ENCODE data around the gene ECI1. TPM values are rescaled to one million over a fixed set of nuclear protein-coding genes. Genes with fewer than 3 reads are reported as not detected.

The ECI1 gene
- total and polyA plus RNA-seq, 2 of the 4 experiments (the other 2 are of a cell fraction) = 20.3 to 30.1 TPM

GRCh38 chr16:2211923-2212347 is 39.5 kb downstream of the ECI1 start:
- no peak overlapping the region for H3K4ac ChIP-seq (ENCODE audit: low read depth, low read length)
- no TSS peak for BruUV-seq (replicated peaks)
- in situ Hi-C loops (cut with MboI; ENCODE audit: low sequenced_read_pairs) = no loop called here
- peak overlapping the region; percentile 51 for H2AFZ ChIP-seq (replicated peaks; ENCODE audit: low read length, poor library complexity)
- no peak overlapping the region for H3K9ac ChIP-seq (ENCODE audit: low read depth, low read length)
- 84% methylated on average over 6 of the region's 11 CpGs; no CpG with 5 or more reads in 1 of the 2 experiments for WGBS, 2 experiments (ENCODE audit: extremely low coverage in 2 of 2, insufficient read length in 1 of 2)
- no peak overlapping the region for H3K27ac ChIP-seq (ENCODE audit: insufficient read depth, low read length)
- H3K56ac ChIP-seq (ENCODE audit: extremely low read depth, insufficient read depth, low read length) = no peak overlapping the region
- no peak overlapping the region for H4K8ac ChIP-seq (ENCODE audit: low read depth in 2 of 2, low read length in 2 of 2)
- H3K9me3 ChIP-seq (ENCODE audit: control insufficient read depth, insufficient read depth, low read length) = no peaks in the 10 kb centered on the region
- H3K79me1 ChIP-seq (ENCODE audit: low read depth in 1 of 2, low read length in 2 of 2) = peaks cover 18 to 39% of the 10 kb centered on the region in 2 experiments
- H2BK120ac ChIP-seq (ENCODE audit: low read depth, low read length) = no peak overlapping the region
- H3K23ac ChIP-seq (ENCODE audit: low read depth, low read length) = no peak overlapping the region
- H2AK5ac ChIP-seq (ENCODE audit: low read depth, low read length) = no peak overlapping the region
- ChIA-PET POLR2A (ENCODE audit: unreplicated experiment) (no interaction called here), CTCF (no interaction called here)
- no peak overlapping the region for H3K4me3 ChIP-seq (ENCODE audit: insufficient read depth, low read depth, low read length)
- no peak overlapping the region for H2BK20ac ChIP-seq (ENCODE audit: low read depth, low read length)
- DNase-seq (no peak), ATAC-seq (ENCODE audit: low read depth) (no peak)
- H2AK9ac ChIP-seq (replicated peaks; ENCODE audit: low read depth, low read length, poor library complexity) = no peak overlapping the region
- H3K18ac ChIP-seq (ENCODE audit: low read depth, low read length) = no peak overlapping the region
- no peak overlapping the region for H3K4me2 ChIP-seq (ENCODE audit: low read depth, low read length)
- H3K9me1 ChIP-seq (ENCODE audit: insufficient read depth, low read length) = no peaks in the 10 kb centered on the region
- H4K91ac ChIP-seq (ENCODE audit: insufficient read depth, low read depth, low read length) = no peak overlapping the region
- peaks cover 12% of the 10 kb centered on the region for H4K20me1 ChIP-seq (ENCODE audit: insufficient read depth, low read length)
- no peak overlapping the region for H2BK15ac ChIP-seq (ENCODE audit: low read depth, low read length)
- dilution Hi-C loops (cut with HindIII; ENCODE audit: low sequenced_read_pairs, unreplicated experiment) = no loop called here
- H2BK5ac ChIP-seq (ENCODE audit: low read depth, low read length, poor library complexity, severe bottlenecking) = no peak overlapping the region
- no peak overlapping the region for H4K5ac ChIP-seq (ENCODE audit: low read depth, low read length)
- intact Hi-C loops (cut with micrococcal nuclease) = no loop called here
- TF ChIP-seq RFX5 (IDR thresholded peaks at IDR 0.05; ENCODE audit: low read depth, low read length) = no peak
- no peak for TF ChIP-seq MXI1 (IDR thresholded peaks at IDR 0.05; ENCODE audit: borderline replicate concordance, low read depth, low read length)
- no peak for TF ChIP-seq FOS (IDR thresholded peaks at IDR 0.05; ENCODE audit: low read depth, low read length)
- TF ChIP-seq CHD1 (IDR thresholded peaks at IDR 0.05; ENCODE audit: low read depth, low read length) = no peak
- no peak for TF ChIP-seq ELK1 (IDR thresholded peaks at IDR 0.05; ENCODE audit: borderline replicate concordance, low read depth, low read length)
- TF ChIP-seq USF2 (IDR thresholded peaks at IDR 0.05; ENCODE audit: low read depth, low read length) = no peak
- no peak for TF ChIP-seq CEBPB (IDR thresholded peaks at IDR 0.05; ENCODE audit: low read depth, low read length)
- TF ChIP-seq SMC3 (IDR thresholded peaks at IDR 0.05; ENCODE audit: low read depth, low read length) = no peak
- no peak for TF ChIP-seq NFE2L2 (IDR thresholded peaks at IDR 0.05; ENCODE audit: low read depth, low read length)
- TF ChIP-seq, protein P1, sequence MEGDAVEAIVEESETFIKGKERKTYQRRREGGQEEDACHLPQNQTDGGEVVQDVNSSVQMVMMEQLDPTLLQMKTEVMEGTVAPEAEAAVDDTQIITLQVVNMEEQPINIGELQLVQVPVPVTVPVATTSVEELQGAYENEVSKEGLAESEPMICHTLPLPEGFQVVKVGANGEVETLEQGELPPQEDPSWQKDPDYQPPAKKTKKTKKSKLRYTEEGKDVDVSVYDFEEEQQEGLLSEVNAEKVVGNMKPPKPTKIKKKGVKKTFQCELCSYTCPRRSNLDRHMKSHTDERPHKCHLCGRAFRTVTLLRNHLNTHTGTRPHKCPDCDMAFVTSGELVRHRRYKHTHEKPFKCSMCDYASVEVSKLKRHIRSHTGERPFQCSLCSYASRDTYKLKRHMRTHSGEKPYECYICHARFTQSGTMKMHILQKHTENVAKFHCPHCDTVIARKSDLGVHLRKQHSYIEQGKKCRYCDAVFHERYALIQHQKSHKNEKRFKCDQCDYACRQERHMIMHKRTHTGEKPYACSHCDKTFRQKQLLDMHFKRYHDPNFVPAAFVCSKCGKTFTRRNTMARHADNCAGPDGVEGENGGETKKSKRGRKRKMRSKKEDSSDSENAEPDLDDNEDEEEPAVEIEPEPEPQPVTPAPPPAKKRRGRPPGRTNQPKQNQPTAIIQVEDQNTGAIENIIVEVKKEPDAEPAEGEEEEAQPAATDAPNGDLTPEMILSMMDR (conservative IDR thresholded peaks at IDR 0.05; ENCODE audit: low read depth, low read length) = no peak
- TF ChIP-seq MAZ (IDR thresholded peaks at IDR 0.05; ENCODE audit: borderline replicate concordance, low read depth, low read length) = no peak
- TF ChIP-seq RCOR1 (IDR thresholded peaks at IDR 0.05; ENCODE audit: insufficient replicate concordance, low read length) = no peak
- no peak for TF ChIP-seq POLR2A (IDR thresholded peaks at IDR 0.05; ENCODE audit: low read depth, low read length)
- no peak for TF ChIP-seq MAFK (IDR thresholded peaks at IDR 0.05; ENCODE audit: low read depth, low read length)
- no peak for TF ChIP-seq BHLHE40 (IDR thresholded peaks at IDR 0.05; ENCODE audit: low read depth, low read length)
- no peak for TF ChIP-seq RAD21 (IDR thresholded peaks at IDR 0.05; ENCODE audit: low read length)
- peaks cover 7% of the 10 kb centered on the region for H3K4me1 ChIP-seq (ENCODE audit: control insufficient read depth, insufficient read depth, low read length)
- H3K36me3 ChIP-seq (ENCODE audit: control insufficient read depth, insufficient read depth, low read length) = peaks cover 25% of the 10 kb centered on the region
- no peak overlapping the region for H3K14ac ChIP-seq (replicated peaks; ENCODE audit: low read depth, low read length)
- no peaks in the 10 kb centered on the region for H3K27me3 ChIP-seq (ENCODE audit: control insufficient read depth, insufficient read depth, low read length)

All from IMR-90 (cell line).